Measurements from ENCODE around the gene NKD1. TPM values are rescaled to one million over a fixed set of nuclear protein-coding genes. Genes with fewer than 3 reads are reported as not detected.

NKD1 gene
- polyA plus RNA-seq, 2 donors = 1.1 to 2.0 TPM

- WGBS, 2 donors = 89 to 91% methylated on average over 12 of the region's 12 CpGs
- H3K4me1 ChIP-seq (ENCODE audit: control insufficient read depth in 2 of 2, insufficient read depth in 2 of 2, low read length in 1 of 2) = peaks cover 0 to 19% of the 10 kb centered on the region in 2 donors
- peaks cover 0 to 4% of the 10 kb centered on the region in 2 donors for H3K36me3 ChIP-seq (ENCODE audit: control insufficient read depth in 2 of 2, insufficient read depth in 2 of 2, low read length in 1 of 2)
Observed at GRCh38 chr16:50625374-50625773, 77.2 kb downstream of the NKD1 start.

GRCh38 chr16:50626868-50627267 lies 78.7 kb downstream of the NKD1 start:
- Histone ChIP-seq H3K9me3 (ENCODE audit: control insufficient read depth in 2 of 2, insufficient read depth in 1 of 2, low read depth in 1 of 2, low read length in 1 of 2) (no peaks in the 10 kb centered on the region), H3K27me3 (ENCODE audit: control insufficient read depth in 1 of 2, insufficient read depth in 2 of 2, low read length in 2 of 2) (no peaks in the 10 kb centered on the region), H3K4me1 (ENCODE audit: control insufficient read depth in 2 of 2, insufficient read depth in 2 of 2, low read length in 1 of 2) (peaks cover 0 to 15% of the 10 kb centered on the region in 2 donors), H3K4me3 (ENCODE audit: low read depth in 1 of 2, low read length in 2 of 2) (no peak overlapping the region), H3K36me3 (ENCODE audit: control insufficient read depth in 2 of 2, insufficient read depth in 2 of 2, low read length in 1 of 2) (peaks cover 0 to 6% of the 10 kb centered on the region in 2 donors), H3K27ac (ENCODE audit: low read depth in 2 of 2, low read length in 1 of 2) (no peak overlapping the region)
- 37 to 53% methylated on average over 4 of the region's 4 CpGs for WGBS, 2 donors

More at GRCh38 chr16:50625374-50625773, 77.2 kb downstream of the NKD1 start:
- Histone ChIP-seq H3K9me3 (ENCODE audit: control insufficient read depth in 2 of 2, insufficient read depth in 1 of 2, low read depth in 1 of 2, low read length in 1 of 2) (no peaks in the 10 kb centered on the region), H3K27ac (ENCODE audit: low read depth in 2 of 2, low read length in 1 of 2) (no peak overlapping the region), H3K4me3 (ENCODE audit: low read depth in 1 of 2, low read length in 2 of 2) (no peak overlapping the region), H3K27me3 (ENCODE audit: control insufficient read depth in 1 of 2, insufficient read depth in 2 of 2, low read length in 2 of 2) (no peaks in the 10 kb centered on the region)

- H3K9me3 ChIP-seq (ENCODE audit: control insufficient read depth in 2 of 2, insufficient read depth in 1 of 2, low read depth in 1 of 2, low read length in 1 of 2) = no peaks in the 10 kb centered on the region
- no peak overlapping the region for H3K4me3 ChIP-seq (ENCODE audit: low read depth in 1 of 2, low read length in 2 of 2)
- peaks cover 0 to 15% of the 10 kb centered on the region in 2 donors for H3K4me1 ChIP-seq (ENCODE audit: control insufficient read depth in 2 of 2, insufficient read depth in 2 of 2, low read length in 1 of 2)
- H3K27ac ChIP-seq (ENCODE audit: low read depth in 2 of 2, low read length in 1 of 2) = peak overlapping the region in 1 of 2 donors; percentile 26
- H3K27me3 ChIP-seq (ENCODE audit: control insufficient read depth in 1 of 2, insufficient read depth in 2 of 2, low read length in 2 of 2) = no peaks in the 10 kb centered on the region
- WGBS, 2 donors = 12 to 24% methylated on average over 10 of the region's 10 CpGs
- peaks cover 0 to 6% of the 10 kb centered on the region in 2 donors for H3K36me3 ChIP-seq (ENCODE audit: control insufficient read depth in 2 of 2, insufficient read depth in 2 of 2, low read length in 1 of 2)
Observed at GRCh38 chr16:50627419-50627818, 79.2 kb downstream of the NKD1 start.

GRCh38 chr16:50628156-50628802 lies 80.1 kb downstream of the NKD1 start:
- Histone ChIP-seq H3K27me3 (ENCODE audit: control insufficient read depth in 1 of 2, insufficient read depth in 2 of 2, low read length in 2 of 2) (no peaks in the 10 kb centered on the region), H3K36me3 (ENCODE audit: control insufficient read depth in 2 of 2, insufficient read depth in 2 of 2, low read length in 1 of 2) (peaks cover 0 to 6% of the 10 kb centered on the region in 2 donors), H3K27ac (ENCODE audit: low read depth in 2 of 2, low read length in 1 of 2) (no peak overlapping the region), H3K9me3 (ENCODE audit: control insufficient read depth in 2 of 2, insufficient read depth in 1 of 2, low read depth in 1 of 2, low read length in 1 of 2) (no peaks in the 10 kb centered on the region), H3K4me1 (ENCODE audit: control insufficient read depth in 2 of 2, insufficient read depth in 2 of 2, low read length in 1 of 2) (peaks cover 0 to 15% of the 10 kb centered on the region in 2 donors), H3K4me3 (ENCODE audit: low read depth in 1 of 2, low read length in 2 of 2) (no peak overlapping the region)
- WGBS, 2 donors = 92 to 97% methylated on average over 9 of the region's 9 CpGs

DNA sequence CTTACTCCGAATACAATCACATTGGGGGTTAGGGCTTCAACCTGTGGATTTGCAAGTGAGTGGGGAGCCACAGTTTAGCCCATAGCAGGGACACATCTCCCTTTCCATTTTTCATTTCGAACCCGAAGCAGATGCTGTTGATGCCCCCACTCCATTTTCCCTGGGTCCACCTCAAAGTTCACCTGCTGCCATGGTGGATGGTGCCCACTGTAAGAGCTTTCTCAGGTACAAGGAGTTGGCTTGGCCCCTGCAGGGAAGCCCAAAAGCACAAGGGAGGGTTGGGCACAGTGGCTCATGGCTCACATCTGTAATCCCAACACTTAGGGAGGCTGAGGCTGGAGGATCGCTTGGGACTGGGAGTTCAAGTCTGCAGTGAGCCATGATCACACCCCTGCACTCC lies 81.1 kb downstream of the NKD1 start:
- H3K27me3 ChIP-seq (ENCODE audit: control insufficient read depth in 1 of 2, insufficient read depth in 2 of 2, low read length in 2 of 2) = no peaks in the 10 kb centered on the region
- H3K36me3 ChIP-seq (ENCODE audit: control insufficient read depth in 2 of 2, insufficient read depth in 2 of 2, low read length in 1 of 2) = peaks cover 0 to 6% of the 10 kb centered on the region in 2 donors
- 89 to 90% methylated on average over 4 of the region's 4 CpGs for WGBS, 2 donors
- H3K4me3 ChIP-seq (ENCODE audit: low read depth in 1 of 2, low read length in 2 of 2) = no peak overlapping the region
- no peaks in the 10 kb centered on the region for H3K9me3 ChIP-seq (ENCODE audit: control insufficient read depth in 2 of 2, insufficient read depth in 1 of 2, low read depth in 1 of 2, low read length in 1 of 2)
- peaks cover 0 to 8% of the 10 kb centered on the region in 2 donors for H3K4me1 ChIP-seq (ENCODE audit: control insufficient read depth in 2 of 2, insufficient read depth in 2 of 2, low read length in 1 of 2)
- no peak overlapping the region for H3K27ac ChIP-seq (ENCODE audit: low read depth in 2 of 2, low read length in 1 of 2)

DNA sequence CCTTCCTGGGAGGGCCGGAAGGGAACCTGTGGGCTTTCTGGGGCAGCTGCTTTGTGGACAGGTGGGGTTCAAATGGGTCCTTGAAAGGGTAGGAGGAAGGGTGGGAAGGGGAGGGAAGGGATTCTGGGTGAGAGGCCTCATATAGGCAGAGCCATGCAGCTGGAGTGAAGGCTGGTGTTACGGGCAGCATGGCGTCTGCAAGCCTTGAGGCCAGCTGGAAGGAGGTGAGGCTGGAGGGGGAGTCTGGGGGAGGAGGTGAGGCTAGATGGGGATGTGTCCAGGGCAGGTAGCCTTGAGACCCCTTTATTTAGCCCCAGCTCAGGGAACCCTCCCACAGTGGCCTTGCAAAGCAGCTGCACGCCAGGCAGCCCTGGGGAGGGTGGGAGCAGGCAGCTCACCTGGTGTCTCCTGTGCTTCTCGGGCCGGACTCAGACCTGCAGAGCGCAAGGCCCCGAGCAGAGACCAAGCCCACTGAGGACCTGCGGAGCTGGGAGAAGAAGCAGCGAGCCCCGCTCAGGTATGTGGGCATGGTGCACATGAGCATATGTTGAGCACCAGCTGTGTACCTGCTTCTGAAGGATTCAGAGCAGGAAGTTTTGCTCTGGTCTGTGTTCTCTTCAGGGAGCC lies 82.3 kb downstream of the NKD1 start:
- peaks cover 0 to 2% of the 10 kb centered on the region in 2 donors for H3K36me3 ChIP-seq (ENCODE audit: control insufficient read depth in 2 of 2, insufficient read depth in 2 of 2, low read length in 1 of 2)

DNA sequence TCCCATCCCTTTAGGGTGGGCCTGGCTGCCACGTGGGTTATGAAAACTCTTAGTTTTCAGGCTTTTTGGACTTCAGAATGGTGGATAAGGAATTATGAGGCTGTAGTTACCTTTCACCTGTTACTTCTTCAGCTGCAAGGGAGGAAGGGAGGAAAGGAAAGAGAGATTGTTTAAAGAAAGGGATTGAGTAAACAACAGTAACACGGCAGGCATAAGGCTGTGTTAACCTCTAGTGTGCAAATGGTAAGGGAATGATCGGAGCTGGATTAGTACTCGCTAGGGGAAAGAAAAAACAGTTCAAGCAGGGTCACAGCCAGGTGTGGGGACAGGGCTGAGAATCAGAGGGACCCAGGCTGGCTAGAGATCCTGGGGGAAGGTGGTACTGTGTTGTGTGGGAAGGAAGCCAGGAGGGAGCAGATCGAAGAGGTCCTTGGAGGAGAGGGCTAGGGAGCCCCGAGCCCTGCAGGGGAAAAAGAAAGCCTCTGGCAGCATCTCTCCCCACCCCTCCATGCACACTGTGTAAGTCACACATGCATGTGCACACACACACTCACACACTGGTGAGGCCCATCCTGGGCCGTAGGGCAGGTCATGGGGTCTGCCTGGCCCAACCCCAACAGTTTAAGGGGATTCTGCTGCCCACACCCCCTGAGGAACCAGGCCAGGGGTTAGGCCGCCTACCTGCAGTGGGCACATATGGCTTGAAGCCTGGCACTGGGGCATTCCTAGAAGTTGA lies 83.2 kb downstream of the NKD1 start:
- Histone ChIP-seq H3K27me3 (ENCODE audit: control insufficient read depth in 1 of 2, insufficient read depth in 2 of 2, low read length in 2 of 2) (no peaks in the 10 kb centered on the region), H3K27ac (ENCODE audit: low read depth in 2 of 2, low read length in 1 of 2) (no peak overlapping the region), H3K4me1 (ENCODE audit: control insufficient read depth in 2 of 2, insufficient read depth in 2 of 2, low read length in 1 of 2) (peaks cover 0 to 6% of the 10 kb centered on the region in 2 donors), H3K36me3 (ENCODE audit: control insufficient read depth in 2 of 2, insufficient read depth in 2 of 2, low read length in 1 of 2) (peaks cover 0 to 2% of the 10 kb centered on the region in 2 donors), H3K9me3 (ENCODE audit: control insufficient read depth in 2 of 2, insufficient read depth in 1 of 2, low read depth in 1 of 2, low read length in 1 of 2) (no peaks in the 10 kb centered on the region), H3K4me3 (ENCODE audit: low read depth in 1 of 2, low read length in 2 of 2) (no peak overlapping the region)
- 73 to 76% methylated on average over 7 to 8 of the region's 8 CpGs for WGBS, 2 donors

More for the DNA sequence above, 82.3 kb downstream of the NKD1 start:
- no peaks in the 10 kb centered on the region for H3K27me3 ChIP-seq (ENCODE audit: control insufficient read depth in 1 of 2, insufficient read depth in 2 of 2, low read length in 2 of 2)
- H3K27ac ChIP-seq (ENCODE audit: low read depth in 2 of 2, low read length in 1 of 2) = no peak overlapping the region
- H3K9me3 ChIP-seq (ENCODE audit: control insufficient read depth in 2 of 2, insufficient read depth in 1 of 2, low read depth in 1 of 2, low read length in 1 of 2) = no peaks in the 10 kb centered on the region
- peaks cover 0 to 8% of the 10 kb centered on the region in 2 donors for H3K4me1 ChIP-seq (ENCODE audit: control insufficient read depth in 2 of 2, insufficient read depth in 2 of 2, low read length in 1 of 2)
- 94% methylated on average over 11 of the region's 11 CpGs for WGBS, 2 donors
- H3K4me3 ChIP-seq (ENCODE audit: low read depth in 1 of 2, low read length in 2 of 2) = no peak overlapping the region

DNA sequence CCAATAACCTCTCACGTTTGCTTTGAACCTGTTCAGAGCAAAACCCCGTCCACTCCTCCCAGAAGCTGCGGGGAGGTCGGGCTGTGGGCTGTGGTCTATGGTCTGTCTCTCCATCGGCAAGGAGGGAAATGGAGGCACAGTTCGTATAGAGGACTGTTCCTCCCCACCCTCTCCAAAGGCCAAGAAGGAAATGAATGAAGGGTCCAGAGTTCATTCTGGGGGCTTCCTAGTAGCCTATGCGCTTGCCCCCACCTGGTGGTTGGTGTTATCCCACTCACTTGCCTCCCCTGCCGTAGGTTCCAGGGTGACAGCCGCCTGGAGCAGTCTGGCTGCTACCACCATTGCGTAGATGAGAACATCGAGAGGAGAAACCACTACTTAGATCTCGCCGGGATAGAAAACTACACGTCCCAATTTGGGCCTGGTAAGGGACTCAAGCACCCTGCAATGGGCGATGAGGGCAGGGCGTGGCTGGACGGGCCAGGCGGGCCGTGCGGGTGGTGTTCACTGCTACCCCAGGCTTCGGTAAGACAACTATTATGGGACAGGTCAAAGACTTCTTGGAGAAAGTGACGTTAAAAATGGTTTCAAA lies 83.9 kb downstream of the NKD1 start:
- Histone ChIP-seq H3K4me1 (ENCODE audit: control insufficient read depth in 2 of 2, insufficient read depth in 2 of 2, low read length in 1 of 2) (peaks cover 0 to 6% of the 10 kb centered on the region in 2 donors), H3K4me3 (ENCODE audit: low read depth in 1 of 2, low read length in 2 of 2) (no peak overlapping the region), H3K9me3 (ENCODE audit: control insufficient read depth in 2 of 2, insufficient read depth in 1 of 2, low read depth in 1 of 2, low read length in 1 of 2) (no peaks in the 10 kb centered on the region), H3K27me3 (ENCODE audit: control insufficient read depth in 1 of 2, insufficient read depth in 2 of 2, low read length in 2 of 2) (no peaks in the 10 kb centered on the region), H3K36me3 (ENCODE audit: control insufficient read depth in 2 of 2, insufficient read depth in 2 of 2, low read length in 1 of 2) (peaks cover 0 to 2% of the 10 kb centered on the region in 2 donors), H3K27ac (ENCODE audit: low read depth in 2 of 2, low read length in 1 of 2) (no peak overlapping the region)
- 92 to 95% methylated on average over 22 of the region's 22 CpGs for WGBS, 2 donors
